ENCODE measurements around the gene SLC22A12.
A peak's percentile ranks its signal among the peaks of the same experiment; 100 is the strongest.

Gene SLC22A12

GRCh38 chr11:64609436-64610047 lies 18.5 kb downstream of the SLC22A12 start:
- no peak overlapping the region for H4K8ac ChIP-seq (ENCODE audit: low read length)
- H2BK12ac ChIP-seq (ENCODE audit: low read length in 2 of 2) = no peak overlapping the region
- H3K14ac ChIP-seq (ENCODE audit: low read length in 2 of 2) = no peak overlapping the region
- no peak overlapping the region for H2BK120ac ChIP-seq (ENCODE audit: low read depth, low read length)
- H3K27ac ChIP-seq (ENCODE audit: low read length, poor library complexity, severe bottlenecking) = no peak overlapping the region
- WGBS = 70% methylated on average over 5 of the region's 5 CpGs
- no peak overlapping the region for H2BK15ac ChIP-seq (ENCODE audit: low read depth, poor library complexity, severe bottlenecking)
- no peak overlapping the region for H3K4ac ChIP-seq (ENCODE audit: low read depth in 1 of 2, low read length in 2 of 2)
- peaks cover 40 to 55% of the 10 kb centered on the region in 2 experiments for H3K27me3 ChIP-seq (ENCODE audit: control insufficient read depth in 1 of 2, insufficient read depth in 1 of 2, low read length in 2 of 2)
- DNase-seq = no peak
- H3K4me3 ChIP-seq (ENCODE audit: insufficient read depth in 1 of 2, low read depth in 1 of 2, low read length in 2 of 2) = no peak overlapping the region
- no peak overlapping the region for H2AK5ac ChIP-seq (ENCODE audit: low read length, severe bottlenecking)
- H3K79me1 ChIP-seq (replicated peaks; ENCODE audit: low read length, poor library complexity, severe bottlenecking) = no peaks in the 10 kb centered on the region
- no peak overlapping the region for H3K23ac ChIP-seq (ENCODE audit: low read length in 2 of 2)
- H2AFZ ChIP-seq (ENCODE audit: low read depth, low read length) = no peak overlapping the region
- H3K36me3 ChIP-seq (ENCODE audit: control insufficient read depth in 1 of 2, insufficient read depth in 2 of 2, low read depth in 1 of 2, low read length in 2 of 2) = no peaks in the 10 kb centered on the region
- H3K9me3 ChIP-seq (ENCODE audit: control insufficient read depth, low read length) = no peaks in the 10 kb centered on the region
- no peaks in the 10 kb centered on the region for H3K4me1 ChIP-seq (ENCODE audit: control insufficient read depth, insufficient read depth, low read depth, low read length)
- H3K9ac ChIP-seq (ENCODE audit: low read length) = no peak overlapping the region
- H3K4me2 ChIP-seq (ENCODE audit: low read length, poor library complexity, severe bottlenecking) = no peak overlapping the region
- no peak overlapping the region for H3K18ac ChIP-seq (ENCODE audit: low read depth in 1 of 2, low read length in 2 of 2)
- H2BK5ac ChIP-seq (ENCODE audit: low read depth, low read length, poor library complexity, severe bottlenecking) = no peak overlapping the region
- H4K91ac ChIP-seq (ENCODE audit: low read length) = no peak overlapping the region

GRCh38 chr11:64610596-64610995 lies 19.6 kb downstream of the SLC22A12 start:
- no peak overlapping the region for H3K4me3 ChIP-seq (ENCODE audit: insufficient read depth in 1 of 2, low read depth in 1 of 2, low read length in 2 of 2)
- WGBS = 89% methylated on average over 3 of the region's 3 CpGs
- no peaks in the 10 kb centered on the region for H3K79me1 ChIP-seq (replicated peaks; ENCODE audit: low read length, poor library complexity, severe bottlenecking)
- H4K8ac ChIP-seq (ENCODE audit: low read length) = no peak overlapping the region
- no peaks in the 10 kb centered on the region for H3K9me3 ChIP-seq (ENCODE audit: control insufficient read depth, low read length)
- DNase-seq = no peak
- no peak overlapping the region for H3K4ac ChIP-seq (ENCODE audit: low read depth in 1 of 2, low read length in 2 of 2)
- no peak overlapping the region for H2AFZ ChIP-seq (ENCODE audit: low read depth, low read length)
- H3K18ac ChIP-seq (ENCODE audit: low read depth in 1 of 2, low read length in 2 of 2) = no peak overlapping the region
- no peak overlapping the region for H2BK15ac ChIP-seq (ENCODE audit: low read depth, poor library complexity, severe bottlenecking)
- H3K27ac ChIP-seq (ENCODE audit: low read length, poor library complexity, severe bottlenecking) = no peak overlapping the region
- no peak overlapping the region for H2BK120ac ChIP-seq (ENCODE audit: low read depth, low read length)
- no peaks in the 10 kb centered on the region for H3K36me3 ChIP-seq (ENCODE audit: control insufficient read depth in 1 of 2, insufficient read depth in 2 of 2, low read depth in 1 of 2, low read length in 2 of 2)
- peak overlapping the region in 1 of 2 experiments; percentile 9 for H3K23ac ChIP-seq (ENCODE audit: low read length in 2 of 2)
- no peaks in the 10 kb centered on the region for H3K4me1 ChIP-seq (ENCODE audit: control insufficient read depth, insufficient read depth, low read depth, low read length)
- no peak overlapping the region for H4K91ac ChIP-seq (ENCODE audit: low read length)
- H3K27me3 ChIP-seq (ENCODE audit: control insufficient read depth in 1 of 2, insufficient read depth in 1 of 2, low read length in 2 of 2) = peaks cover 30 to 46% of the 10 kb centered on the region in 2 experiments
- H3K14ac ChIP-seq (ENCODE audit: low read length in 2 of 2) = no peak overlapping the region
- no peak overlapping the region for H3K4me2 ChIP-seq (ENCODE audit: low read length, poor library complexity, severe bottlenecking)
- H2AK5ac ChIP-seq (ENCODE audit: low read length, severe bottlenecking) = no peak overlapping the region
- H2BK5ac ChIP-seq (ENCODE audit: low read depth, low read length, poor library complexity, severe bottlenecking) = no peak overlapping the region
- H3K9ac ChIP-seq (ENCODE audit: low read length) = no peak overlapping the region
- H2BK12ac ChIP-seq (ENCODE audit: low read length in 2 of 2) = no peak overlapping the region

GRCh38 chr11:64611176-64611575 lies 20.2 kb downstream of the SLC22A12 start:
- Histone ChIP-seq H3K4me3 (ENCODE audit: insufficient read depth in 1 of 2, low read depth in 1 of 2, low read length in 2 of 2) (no peak overlapping the region), H4K91ac (ENCODE audit: low read length) (peak overlapping the region; percentile 55), H3K23ac (ENCODE audit: low read length in 2 of 2) (no peak overlapping the region), H3K18ac (ENCODE audit: low read depth in 1 of 2, low read length in 2 of 2) (no peak overlapping the region), H2BK5ac (ENCODE audit: low read depth, low read length, poor library complexity, severe bottlenecking) (no peak overlapping the region), H3K79me1 (replicated peaks; ENCODE audit: low read length, poor library complexity, severe bottlenecking) (no peaks in the 10 kb centered on the region), H2AK5ac (ENCODE audit: low read length, severe bottlenecking) (no peak overlapping the region), H3K36me3 (ENCODE audit: control insufficient read depth in 1 of 2, insufficient read depth in 2 of 2, low read depth in 1 of 2, low read length in 2 of 2) (no peaks in the 10 kb centered on the region), H3K27ac (ENCODE audit: low read length, poor library complexity, severe bottlenecking) (no peak overlapping the region), H2BK120ac (ENCODE audit: low read depth, low read length) (no peak overlapping the region), H3K4me1 (ENCODE audit: control insufficient read depth, insufficient read depth, low read depth, low read length) (no peaks in the 10 kb centered on the region), H3K9me3 (ENCODE audit: control insufficient read depth, low read length) (no peaks in the 10 kb centered on the region), H4K8ac (ENCODE audit: low read length) (no peak overlapping the region), H2BK12ac (ENCODE audit: low read length in 2 of 2) (no peak overlapping the region), H2BK15ac (ENCODE audit: low read depth, poor library complexity, severe bottlenecking) (no peak overlapping the region), H3K4me2 (ENCODE audit: low read length, poor library complexity, severe bottlenecking) (no peak overlapping the region), H3K9ac (ENCODE audit: low read length) (no peak overlapping the region), H3K14ac (ENCODE audit: low read length in 2 of 2) (no peak overlapping the region), H3K27me3 (ENCODE audit: control insufficient read depth in 1 of 2, insufficient read depth in 1 of 2, low read length in 2 of 2) (peaks cover 28 to 41% of the 10 kb centered on the region in 2 experiments), H3K4ac (ENCODE audit: low read depth in 1 of 2, low read length in 2 of 2) (no peak overlapping the region), H2AFZ (ENCODE audit: low read depth, low read length) (no peak overlapping the region)
- 84% methylated on average over 2 of the region's 2 CpGs for WGBS
- DNase-seq = no peak

- no peak for DNase-seq
- Histone ChIP-seq H2BK120ac (ENCODE audit: low read depth, low read length) (no peak overlapping the region), H3K9me3 (ENCODE audit: control insufficient read depth, low read length) (no peaks in the 10 kb centered on the region), H3K4ac (ENCODE audit: low read depth in 1 of 2, low read length in 2 of 2) (no peak overlapping the region), H2BK15ac (ENCODE audit: low read depth, poor library complexity, severe bottlenecking) (no peak overlapping the region), H3K23ac (ENCODE audit: low read length in 2 of 2) (no peak overlapping the region), H4K91ac (ENCODE audit: low read length) (no peak overlapping the region), H3K27me3 (ENCODE audit: control insufficient read depth in 1 of 2, insufficient read depth in 1 of 2, low read length in 2 of 2) (peaks cover 28 to 41% of the 10 kb centered on the region in 2 experiments), H3K27ac (ENCODE audit: low read length, poor library complexity, severe bottlenecking) (no peak overlapping the region), H3K4me1 (ENCODE audit: control insufficient read depth, insufficient read depth, low read depth, low read length) (no peaks in the 10 kb centered on the region), H2BK12ac (ENCODE audit: low read length in 2 of 2) (no peak overlapping the region), H2AK5ac (ENCODE audit: low read length, severe bottlenecking) (no peak overlapping the region), H3K14ac (ENCODE audit: low read length in 2 of 2) (no peak overlapping the region), H3K36me3 (ENCODE audit: control insufficient read depth in 1 of 2, insufficient read depth in 2 of 2, low read depth in 1 of 2, low read length in 2 of 2) (peaks cover 0 to 5% of the 10 kb centered on the region in 2 experiments), H3K9ac (ENCODE audit: low read length) (no peak overlapping the region), H3K18ac (ENCODE audit: low read depth in 1 of 2, low read length in 2 of 2) (no peak overlapping the region), H2BK5ac (ENCODE audit: low read depth, low read length, poor library complexity, severe bottlenecking) (no peak overlapping the region), H4K8ac (ENCODE audit: low read length) (no peak overlapping the region), H3K4me2 (ENCODE audit: low read length, poor library complexity, severe bottlenecking) (no peak overlapping the region), H2AFZ (ENCODE audit: low read depth, low read length) (no peak overlapping the region), H3K79me1 (replicated peaks; ENCODE audit: low read length, poor library complexity, severe bottlenecking) (no peaks in the 10 kb centered on the region), H3K4me3 (ENCODE audit: insufficient read depth in 1 of 2, low read depth in 1 of 2, low read length in 2 of 2) (no peak overlapping the region)
- WGBS = 83% methylated on average over 11 of the region's 11 CpGs
Measured at GRCh38 chr11:64611869-64612646, 21.0 kb downstream of the SLC22A12 start.
